ENCODE results near the gene ABHD14A.

DNA sequence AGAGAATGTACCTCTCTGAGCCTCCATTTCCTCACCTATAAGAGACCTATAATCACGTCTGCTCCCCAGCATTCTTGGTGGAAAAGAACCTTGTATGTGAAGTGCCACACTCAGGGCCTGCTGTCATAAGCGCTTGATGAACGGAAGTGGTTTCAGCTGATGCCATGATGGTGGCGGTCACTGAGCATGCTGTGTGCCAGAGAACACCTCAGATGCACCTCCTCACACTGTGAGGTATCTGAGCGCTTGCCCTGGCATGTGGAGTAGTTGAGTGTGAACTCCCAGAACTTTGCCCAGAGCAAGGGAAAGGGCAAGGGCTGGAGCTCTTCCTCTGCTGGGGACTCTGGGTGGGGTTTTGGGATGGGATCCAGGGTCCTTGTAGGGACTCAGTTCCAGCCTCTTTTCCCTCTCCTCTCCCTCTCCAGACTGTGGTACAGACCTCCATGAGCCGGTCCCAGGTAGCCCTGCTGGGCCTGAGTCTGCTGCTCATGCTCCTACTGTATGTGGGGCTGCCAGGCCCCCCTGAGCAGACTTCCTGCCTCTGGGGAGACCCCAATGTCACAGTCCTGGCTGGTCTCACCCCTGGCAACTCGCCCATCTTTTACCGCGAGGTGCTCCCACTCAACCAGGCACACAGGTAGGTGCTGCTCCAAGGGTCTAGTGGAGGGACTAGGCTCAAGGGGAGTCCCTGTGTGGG is 2.7 kb downstream of the ABHD14A start:
- TF ChIP-seq POLR2A (IDR thresholded peaks at IDR 0.05): no peak
- TF ChIP-seq, protein P1, sequence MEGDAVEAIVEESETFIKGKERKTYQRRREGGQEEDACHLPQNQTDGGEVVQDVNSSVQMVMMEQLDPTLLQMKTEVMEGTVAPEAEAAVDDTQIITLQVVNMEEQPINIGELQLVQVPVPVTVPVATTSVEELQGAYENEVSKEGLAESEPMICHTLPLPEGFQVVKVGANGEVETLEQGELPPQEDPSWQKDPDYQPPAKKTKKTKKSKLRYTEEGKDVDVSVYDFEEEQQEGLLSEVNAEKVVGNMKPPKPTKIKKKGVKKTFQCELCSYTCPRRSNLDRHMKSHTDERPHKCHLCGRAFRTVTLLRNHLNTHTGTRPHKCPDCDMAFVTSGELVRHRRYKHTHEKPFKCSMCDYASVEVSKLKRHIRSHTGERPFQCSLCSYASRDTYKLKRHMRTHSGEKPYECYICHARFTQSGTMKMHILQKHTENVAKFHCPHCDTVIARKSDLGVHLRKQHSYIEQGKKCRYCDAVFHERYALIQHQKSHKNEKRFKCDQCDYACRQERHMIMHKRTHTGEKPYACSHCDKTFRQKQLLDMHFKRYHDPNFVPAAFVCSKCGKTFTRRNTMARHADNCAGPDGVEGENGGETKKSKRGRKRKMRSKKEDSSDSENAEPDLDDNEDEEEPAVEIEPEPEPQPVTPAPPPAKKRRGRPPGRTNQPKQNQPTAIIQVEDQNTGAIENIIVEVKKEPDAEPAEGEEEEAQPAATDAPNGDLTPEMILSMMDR (IDR thresholded peaks at IDR 0.05): no peak
- no peak for TF ChIP-seq EP300 (IDR thresholded peaks at IDR 0.05)

Data from ovary (tissue), 3 donors.